ENCODE measurements around the gene LIMCH1. TPM values are rescaled to one million over a fixed set of nuclear protein-coding genes. Genes with fewer than 3 reads are reported as not detected.

LIMCH1 gene
- total RNA-seq, 4 donors from 2014 or later: 57.6 to 106 (median 90.5) TPM

GRCh38 chr4:41540687-41541086 is 2.7 kb downstream of the LIMCH1 start:
- Histone ChIP-seq H3K9me3 (no peaks in the 10 kb centered on the region), H3K4me3 (no peak overlapping the region), H3K36me3 (no peaks in the 10 kb centered on the region), H3K27me3 (no peaks in the 10 kb centered on the region), H3K27ac (no peak overlapping the region), H3K4me1 (peaks cover 0 to 58% (median 0%) of the 10 kb centered on the region in 4 donors)
- WGBS, 2 donors: 92 to 95% methylated on average over 5 of the region's 5 CpGs
- TF ChIP-seq POLR2A (IDR thresholded peaks at IDR 0.05) (no peak), EP300 (IDR thresholded peaks at IDR 0.05) (no peak)
- TF ChIP-seq, protein P1, sequence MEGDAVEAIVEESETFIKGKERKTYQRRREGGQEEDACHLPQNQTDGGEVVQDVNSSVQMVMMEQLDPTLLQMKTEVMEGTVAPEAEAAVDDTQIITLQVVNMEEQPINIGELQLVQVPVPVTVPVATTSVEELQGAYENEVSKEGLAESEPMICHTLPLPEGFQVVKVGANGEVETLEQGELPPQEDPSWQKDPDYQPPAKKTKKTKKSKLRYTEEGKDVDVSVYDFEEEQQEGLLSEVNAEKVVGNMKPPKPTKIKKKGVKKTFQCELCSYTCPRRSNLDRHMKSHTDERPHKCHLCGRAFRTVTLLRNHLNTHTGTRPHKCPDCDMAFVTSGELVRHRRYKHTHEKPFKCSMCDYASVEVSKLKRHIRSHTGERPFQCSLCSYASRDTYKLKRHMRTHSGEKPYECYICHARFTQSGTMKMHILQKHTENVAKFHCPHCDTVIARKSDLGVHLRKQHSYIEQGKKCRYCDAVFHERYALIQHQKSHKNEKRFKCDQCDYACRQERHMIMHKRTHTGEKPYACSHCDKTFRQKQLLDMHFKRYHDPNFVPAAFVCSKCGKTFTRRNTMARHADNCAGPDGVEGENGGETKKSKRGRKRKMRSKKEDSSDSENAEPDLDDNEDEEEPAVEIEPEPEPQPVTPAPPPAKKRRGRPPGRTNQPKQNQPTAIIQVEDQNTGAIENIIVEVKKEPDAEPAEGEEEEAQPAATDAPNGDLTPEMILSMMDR (IDR thresholded peaks at IDR 0.05): no peak
- no peak for DNase-seq (ENCODE audit: low spot score in 2 of 2)

DNA sequence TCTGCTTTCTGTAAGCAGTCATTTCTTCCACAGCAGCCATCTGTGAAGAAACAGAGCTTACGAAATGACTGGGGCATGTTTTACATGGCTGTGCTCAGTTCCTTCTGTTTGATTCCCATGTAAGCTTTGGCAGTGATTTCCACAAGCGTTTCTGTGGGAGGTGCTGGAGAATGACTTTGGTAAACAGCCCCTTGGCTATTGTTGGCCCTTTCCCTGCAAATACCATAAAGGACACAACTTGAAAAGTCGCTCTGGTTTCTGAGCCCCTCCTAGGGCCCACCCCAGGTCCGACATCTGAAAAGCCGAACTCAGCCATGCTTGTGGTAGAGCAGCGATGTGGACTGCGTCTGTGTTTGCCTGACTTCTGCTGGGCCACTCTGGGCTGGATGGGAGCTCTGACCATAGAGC is 3.7 kb downstream of the LIMCH1 start:
- peak in 1 of 2 donors; percentile 31 for DNase-seq (ENCODE audit: low spot score in 2 of 2)
- peak overlapping the region in 2 of 4 donors; percentile 69 to 77 for H3K27ac ChIP-seq
- H3K36me3 ChIP-seq: no peaks in the 10 kb centered on the region
- TF ChIP-seq, protein P1 (IDR thresholded peaks at IDR 0.05): no peak
- peak in 1 of 2 donors; percentile 24 for TF ChIP-seq EP300 (IDR thresholded peaks at IDR 0.05)
- no peak for TF ChIP-seq POLR2A (IDR thresholded peaks at IDR 0.05)
- 44 to 49% methylated on average over 7 of the region's 7 CpGs for WGBS, 2 donors
- no peaks in the 10 kb centered on the region for H3K27me3 ChIP-seq
- peak overlapping the region in 1 of 4 donors; percentile 17 for H3K4me3 ChIP-seq
- H3K4me1 ChIP-seq: peaks cover 0 to 52% (median 0%) of the 10 kb centered on the region in 4 donors
- H3K9me3 ChIP-seq: no peaks in the 10 kb centered on the region

- DNase-seq (ENCODE audit: low spot score in 2 of 2): no peak
- Histone ChIP-seq H3K4me3 (no peak overlapping the region), H3K36me3 (no peaks in the 10 kb centered on the region), H3K27me3 (no peaks in the 10 kb centered on the region), H3K27ac (no peak overlapping the region), H3K9me3 (no peaks in the 10 kb centered on the region), H3K4me1 (peaks cover 0 to 51% (median 0%) of the 10 kb centered on the region in 4 donors)
- WGBS, 2 donors: 69 to 72% methylated on average over 5 of the region's 5 CpGs
- TF ChIP-seq, protein P1 (IDR thresholded peaks at IDR 0.05): no peak
- TF ChIP-seq EP300 (IDR thresholded peaks at IDR 0.05): no peak
- no peak for TF ChIP-seq POLR2A (IDR thresholded peaks at IDR 0.05)
Observed at GRCh38 chr4:41542526-41543275, 4.7 kb downstream of the LIMCH1 start.

GRCh38 chr4:41545238-41545637 is 7.3 kb downstream of the LIMCH1 start:
- Histone ChIP-seq H3K27ac (peak overlapping the region in 2 of 4 donors; percentile 10 to 14), H3K27me3 (no peaks in the 10 kb centered on the region), H3K36me3 (no peaks in the 10 kb centered on the region), H3K4me1 (peaks cover 0 to 33% (median 0%) of the 10 kb centered on the region in 4 donors), H3K4me3 (no peak overlapping the region), H3K9me3 (no peaks in the 10 kb centered on the region)
- no peak for DNase-seq (ENCODE audit: low spot score in 2 of 2)
- WGBS, 2 donors: 26 to 32% methylated on average over 6 of the region's 6 CpGs
- TF ChIP-seq POLR2A (IDR thresholded peaks at IDR 0.05) (no peak), EP300 (IDR thresholded peaks at IDR 0.05) (no peak)

DNA sequence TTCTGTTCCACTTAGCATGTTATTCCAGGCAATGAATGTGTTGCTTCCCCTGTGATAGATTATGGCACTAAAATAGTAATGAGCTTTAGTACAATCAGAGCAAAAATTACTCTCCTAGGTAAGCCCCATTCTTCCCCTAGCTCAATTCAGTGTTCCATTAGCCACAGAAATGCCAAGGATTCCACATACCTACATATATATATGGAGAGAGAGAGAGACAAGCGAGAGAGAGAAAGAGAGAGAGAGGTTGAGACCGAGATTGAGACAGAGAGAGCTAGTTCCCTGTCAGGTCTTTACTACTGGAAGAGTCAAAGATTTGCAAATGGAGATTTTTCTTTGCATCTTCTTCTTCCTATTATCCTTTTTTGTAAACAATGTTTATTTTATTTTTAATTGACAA is 8.7 kb downstream of the LIMCH1 start:
- Histone ChIP-seq H3K27me3 (no peaks in the 10 kb centered on the region), H3K27ac (no peak overlapping the region), H3K4me3 (no peak overlapping the region), H3K4me1 (peaks cover 0 to 21% (median 0%) of the 10 kb centered on the region in 4 donors), H3K36me3 (no peaks in the 10 kb centered on the region), H3K9me3 (no peaks in the 10 kb centered on the region)
- DNase-seq (ENCODE audit: low spot score in 2 of 2): no peak
- WGBS, 2 donors: 83 to 84% methylated on average over 2 of the region's 2 CpGs
- no peak for TF ChIP-seq POLR2A (IDR thresholded peaks at IDR 0.05)
- no peak for TF ChIP-seq EP300 (IDR thresholded peaks at IDR 0.05)
- TF ChIP-seq, protein P1 (IDR thresholded peaks at IDR 0.05): no peak
